ENCODE measurements around the gene CETN3. TPM values are rescaled to one million over a fixed set of nuclear protein-coding genes. Genes with fewer than 3 reads are reported as not detected.

CETN3 gene
- total RNA-seq, 8 experiments from 2014 or later: 34.6 to 49.8 (median 38.1) TPM

DNA sequence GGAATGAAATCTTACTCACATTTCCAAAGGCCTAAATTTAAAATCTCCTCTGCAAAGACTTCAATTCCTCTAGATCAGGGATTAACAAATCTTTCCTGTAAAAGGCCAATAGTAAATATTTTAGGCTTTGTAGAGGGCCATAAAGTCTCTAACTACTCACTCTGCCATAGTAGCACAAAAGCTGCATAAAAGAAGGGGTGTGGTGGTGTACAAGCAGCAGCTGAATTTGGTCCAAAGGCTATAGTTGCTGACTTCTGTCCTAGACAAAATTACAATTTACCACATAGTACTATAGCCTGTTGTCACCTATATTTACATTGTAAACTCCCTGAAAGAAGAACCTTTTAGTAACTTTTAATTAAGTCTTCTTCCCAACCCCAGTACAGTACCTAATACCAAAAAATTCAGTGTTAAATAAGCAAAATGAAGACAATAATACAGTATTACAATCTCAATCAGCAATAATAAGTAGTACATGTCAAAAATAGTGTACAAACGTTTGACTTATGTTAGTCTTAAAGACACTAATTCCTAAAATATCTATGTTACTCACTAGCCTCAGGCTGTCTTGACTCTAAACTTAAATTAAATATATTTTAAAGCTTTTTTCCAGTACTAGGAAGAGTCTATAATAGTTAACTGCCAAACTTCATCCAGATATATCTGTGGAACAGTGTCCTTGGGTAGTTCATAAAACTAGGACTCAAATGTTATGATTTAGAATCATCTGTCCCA lies 6.9 kb downstream of the CETN3 start:
- WGBS, 10 experiments: 14 to 100% (median 73%) methylated on average over 1 of the region's 1 CpG; no CpG with 5 or more reads in 4 of the 10 experiments
- in situ Hi-C loops (cut with MboI; ENCODE audit: low pct_unique_long_range_greater_than_20kb in 2 of 9, low sequenced_read_pairs in 9 of 9, unreplicated experiment in 9 of 9): no loop called here
- Histone ChIP-seq H3K27ac (no peak overlapping the region), H3K4me1 (replicated peaks in 1 of 2) (peaks cover 4 to 5% of the 10 kb centered on the region in 2 donors), H3K4me3 (no peak overlapping the region)
- peak in 2 of 8 experiments; percentile 61 to 70 for ATAC-seq (replicated peaks in 6 of 8)

DNA sequence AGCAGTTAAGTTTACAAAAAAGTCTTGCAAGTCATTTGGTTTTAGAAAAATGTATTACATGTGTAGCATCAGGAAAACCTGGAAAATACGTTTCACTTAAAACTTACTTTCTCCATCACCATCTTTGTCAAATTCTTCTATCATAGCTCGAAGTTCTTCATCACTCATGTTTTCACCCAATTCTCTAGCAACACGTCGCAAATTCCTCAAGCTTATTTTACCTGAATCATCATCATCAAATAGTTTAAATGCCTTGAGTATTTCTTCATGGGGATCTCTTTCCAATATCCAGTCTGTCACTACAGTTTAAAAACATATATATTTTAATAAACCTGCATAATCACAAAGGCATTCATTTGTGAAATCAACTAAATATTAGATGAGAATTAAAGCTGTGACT lies 10.3 kb downstream of the CETN3 start:
- WGBS, 10 experiments: 70 to 100% (median 96%) methylated on average over 3 to 4 of the region's 4 CpGs; no CpG with 5 or more reads in 1 of the 10 experiments
- no peak for ATAC-seq (replicated peaks in 6 of 8)
- in situ Hi-C loops (cut with MboI; ENCODE audit: low pct_unique_long_range_greater_than_20kb in 2 of 9, low sequenced_read_pairs in 9 of 9, unreplicated experiment in 9 of 9): loop anchor here in 2 of 9 experiments (25.0 kb wide), 2 partner anchors 112 to 1662 kb away; no protein-coding TSS in a partner anchor
- Histone ChIP-seq H3K4me3 (no peak overlapping the region), H3K27ac (no peak overlapping the region), H3K4me1 (replicated peaks in 1 of 2) (no peaks in the 10 kb centered on the region)

DNA sequence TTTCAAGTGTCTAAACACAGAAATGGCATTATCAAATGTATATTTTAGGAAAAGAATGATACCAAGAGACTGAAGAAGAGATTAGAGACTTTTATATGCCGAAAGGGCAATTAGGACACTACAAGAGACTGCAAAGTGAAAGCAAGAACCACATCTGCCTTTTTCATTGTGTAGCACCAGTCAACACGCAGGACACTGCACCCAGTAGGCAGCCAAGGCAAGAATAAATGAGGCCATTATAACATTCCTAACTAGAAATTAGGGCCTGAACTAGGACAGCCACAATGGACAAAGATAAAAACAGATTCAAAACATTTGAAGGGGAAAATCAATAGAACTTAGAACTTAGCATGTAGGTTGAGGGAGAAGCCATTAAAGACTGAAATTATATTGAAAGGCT lies 10.8 kb downstream of the CETN3 start:
- Histone ChIP-seq H3K4me1 (replicated peaks in 1 of 2) (no peaks in the 10 kb centered on the region), H3K4me3 (no peak overlapping the region), H3K27ac (no peak overlapping the region)
- in situ Hi-C loops (cut with MboI; ENCODE audit: low pct_unique_long_range_greater_than_20kb in 2 of 9, low sequenced_read_pairs in 9 of 9, unreplicated experiment in 9 of 9): loop anchor here in 2 of 9 experiments (25.0 kb wide), 2 partner anchors 111 to 1661 kb away; no protein-coding TSS in a partner anchor
- ATAC-seq (replicated peaks in 6 of 8): no peak
- WGBS, 10 experiments: 80 to 100% (median 91%) methylated on average over 1 to 2 of the region's 2 CpGs

DNA sequence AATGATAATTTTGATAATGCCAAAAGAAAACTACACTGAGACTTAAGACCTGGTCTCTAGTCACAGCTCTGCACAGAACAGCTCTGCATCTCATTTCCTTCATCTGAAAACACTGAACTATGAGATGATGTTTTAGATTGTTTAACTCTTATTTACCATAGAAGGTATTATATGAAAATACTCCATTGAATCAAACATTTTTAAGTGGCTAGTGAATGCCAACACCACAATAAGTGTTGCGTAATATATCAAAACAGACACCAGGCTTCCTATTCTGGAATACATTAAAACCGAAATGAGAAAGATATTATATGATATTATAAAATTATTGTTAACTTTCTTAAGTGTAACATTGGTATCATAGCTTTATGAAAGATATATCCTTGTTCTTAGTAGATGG lies 14.6 kb downstream of the CETN3 start:
- Histone ChIP-seq H3K4me3 (no peak overlapping the region), H3K27ac (no peak overlapping the region), H3K4me1 (replicated peaks in 1 of 2) (no peaks in the 10 kb centered on the region)
- ATAC-seq (replicated peaks in 6 of 8): no peak
- in situ Hi-C loops (cut with MboI; ENCODE audit: low pct_unique_long_range_greater_than_20kb in 2 of 9, low sequenced_read_pairs in 9 of 9, unreplicated experiment in 9 of 9): loop anchor here in 2 of 9 experiments (25.0 kb wide), 2 partner anchors 108 to 1658 kb away; no protein-coding TSS in a partner anchor
- WGBS, 10 experiments: 75 to 100% (median 97%) methylated on average over 2 of the region's 2 CpGs; no CpG with 5 or more reads in 2 of the 10 experiments

DNA sequence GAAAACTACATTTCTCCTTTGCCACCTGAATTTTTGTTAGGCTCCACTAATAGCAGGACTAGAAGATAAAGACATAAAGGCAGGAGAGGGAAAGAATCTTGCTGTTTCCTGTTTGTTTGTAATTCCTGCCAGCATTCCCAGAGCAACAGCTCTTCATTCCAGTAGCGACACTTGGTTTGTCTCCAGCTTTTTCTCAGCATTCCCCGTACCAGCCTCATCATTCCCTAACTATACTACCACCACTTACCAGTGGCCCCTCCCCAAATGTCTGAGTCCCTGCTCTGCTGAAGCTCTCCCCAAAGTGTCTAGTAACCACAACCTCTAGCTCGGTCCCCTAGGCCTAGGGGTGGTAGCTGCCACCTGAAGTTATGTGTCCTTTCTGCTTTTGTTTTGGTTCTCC lies 18.6 kb downstream of the CETN3 start:
- Histone ChIP-seq H3K4me1 (replicated peaks in 1 of 2) (no peaks in the 10 kb centered on the region), H3K4me3 (no peak overlapping the region), H3K27ac (no peak overlapping the region)
- peak in 1 of 8 experiments; percentile 40 for ATAC-seq (replicated peaks in 6 of 8)
- in situ Hi-C loops (cut with MboI; ENCODE audit: low pct_unique_long_range_greater_than_20kb in 2 of 9, low sequenced_read_pairs in 9 of 9, unreplicated experiment in 9 of 9): loop anchor here in 2 of 9 experiments (25.0 kb wide), 2 partner anchors 104 to 1654 kb away; no protein-coding TSS in a partner anchor
- 60 to 96% (median 91%) methylated on average over 2 to 3 of the region's 3 CpGs; no CpG with 5 or more reads in 4 of the 10 experiments for whole genome bisulfite sequencing, 10 experiments

DNA sequence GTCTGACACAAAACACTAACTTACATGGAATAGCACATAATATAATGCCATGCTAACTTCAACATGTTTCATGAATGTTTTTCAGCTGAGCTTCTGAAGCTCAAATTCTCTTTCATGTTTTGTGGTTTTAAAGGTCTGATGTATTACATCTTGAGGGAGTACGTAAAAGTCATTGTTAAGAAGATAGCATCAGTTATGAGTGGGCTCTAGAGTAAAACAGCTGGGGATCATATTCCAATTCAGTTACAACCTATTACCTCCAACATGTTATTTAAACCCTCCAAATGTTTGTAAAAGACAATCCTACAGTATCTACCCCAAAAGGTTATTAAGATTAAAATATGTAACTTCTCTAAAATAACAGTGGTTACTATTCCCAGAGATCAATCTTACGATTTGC lies 19.2 kb downstream of the CETN3 start:
- ATAC-seq (replicated peaks in 6 of 8): no peak
- Histone ChIP-seq H3K27ac (no peak overlapping the region), H3K4me1 (replicated peaks in 1 of 2) (no peaks in the 10 kb centered on the region), H3K4me3 (no peak overlapping the region)
- in situ Hi-C loops (cut with MboI; ENCODE audit: low pct_unique_long_range_greater_than_20kb in 2 of 9, low sequenced_read_pairs in 9 of 9, unreplicated experiment in 9 of 9): loop anchor here in 2 of 9 experiments (25.0 kb wide), 2 partner anchors 103 to 1653 kb away; no protein-coding TSS in a partner anchor
- WGBS, 10 experiments: 40 to 97% (median 88%) methylated on average over 1 to 2 of the region's 2 CpGs

DNA sequence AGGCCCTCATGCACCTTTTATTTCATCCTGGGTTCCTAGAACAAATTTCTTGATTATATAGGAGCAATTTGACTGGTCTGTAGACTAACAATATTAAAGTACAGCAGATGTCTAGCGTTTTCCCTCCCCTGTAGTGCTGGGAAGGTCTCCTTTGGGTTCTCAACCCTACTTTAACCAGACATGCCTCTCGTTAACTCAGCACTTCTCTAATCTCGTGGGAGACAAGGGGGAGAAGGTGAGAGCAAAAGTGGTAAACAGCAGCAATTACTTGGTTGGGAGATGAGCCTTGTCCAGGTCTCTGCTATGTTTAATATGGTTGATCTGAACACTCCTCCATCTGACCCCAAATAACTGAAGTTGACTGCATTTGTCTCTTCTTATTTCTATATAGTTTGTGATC lies 22.0 kb downstream of the CETN3 start:
- WGBS, 10 experiments: 20 to 100% (median 55%) methylated on average over 1 to 3 of the region's 3 CpGs; no CpG with 5 or more reads in 4 of the 10 experiments
- Histone ChIP-seq H3K4me3 (no peak overlapping the region), H3K4me1 (replicated peaks in 1 of 2) (no peaks in the 10 kb centered on the region), H3K27ac (no peak overlapping the region)
- in situ Hi-C loops (cut with MboI; ENCODE audit: low pct_unique_long_range_greater_than_20kb in 2 of 9, low sequenced_read_pairs in 9 of 9, unreplicated experiment in 9 of 9): loop anchor here in 3 of 9 experiments (10.0 to 25.0 kb wide), 3 partner anchors 100 to 1663 kb away; no protein-coding TSS in a partner anchor
- ATAC-seq (replicated peaks in 6 of 8): no peak

DNA sequence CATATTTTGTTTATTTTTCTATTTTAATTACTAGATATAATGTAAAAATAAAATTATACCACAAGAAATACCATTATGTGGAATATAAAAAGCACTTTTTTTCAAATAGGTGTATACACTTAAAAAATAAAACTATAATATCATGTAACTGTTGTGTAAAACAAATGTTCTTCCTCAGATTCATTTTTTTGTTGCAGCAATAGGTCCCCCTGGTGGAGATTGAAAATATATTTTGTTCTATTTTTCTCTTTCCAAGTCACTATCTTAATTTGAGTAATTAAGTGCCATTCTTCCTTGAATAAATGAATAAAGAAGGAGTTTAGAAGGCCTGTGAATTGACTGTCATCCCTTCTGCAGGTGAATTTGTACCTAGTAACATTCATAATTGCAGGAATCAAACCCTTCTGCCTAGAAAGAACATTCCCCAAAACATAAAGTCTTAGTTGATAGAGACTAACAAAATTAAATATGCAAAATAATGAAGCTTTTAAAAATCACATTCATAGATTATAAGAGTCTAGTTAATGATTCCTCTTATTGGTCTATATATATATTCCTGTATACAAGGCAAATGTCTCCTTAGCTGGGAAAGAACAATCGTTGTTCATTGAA lies 23.4 kb downstream of the CETN3 start:
- H3K4me1 ChIP-seq (replicated peaks in 1 of 2): no peaks in the 10 kb centered on the region
- no peak overlapping the region for H3K27ac ChIP-seq
- 44 to 100% (median 80%) methylated on average over 1 of the region's 1 CpG; no CpG with 5 or more reads in 3 of the 10 experiments for WGBS, 10 experiments
- no peak for ATAC-seq (replicated peaks in 6 of 8)
- H3K4me3 ChIP-seq: no peak overlapping the region
- in situ Hi-C loops (cut with MboI; ENCODE audit: low pct_unique_long_range_greater_than_20kb in 2 of 9, low sequenced_read_pairs in 9 of 9, unreplicated experiment in 9 of 9): loop anchor here in 3 of 9 experiments (10.0 to 25.0 kb wide), 3 partner anchors 99 to 1661 kb away; no protein-coding TSS in a partner anchor

DNA sequence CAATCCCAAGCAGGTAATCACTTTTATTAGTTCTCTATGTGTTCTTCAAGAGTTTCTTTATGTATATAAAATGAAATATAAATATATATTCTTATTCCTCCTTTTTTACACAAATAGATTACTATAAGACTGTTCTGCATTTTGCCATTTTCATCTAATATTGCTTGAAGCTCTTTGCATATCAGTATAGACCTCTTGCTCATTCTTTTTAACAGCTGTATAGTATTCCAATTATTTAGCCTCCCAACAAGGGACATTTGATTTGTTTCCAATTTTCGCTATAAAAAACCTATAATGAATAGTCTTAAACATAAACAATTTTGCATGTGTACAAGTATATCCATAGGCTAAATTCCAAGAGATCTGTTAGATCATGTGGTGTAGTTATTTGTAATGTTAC lies 25.2 kb downstream of the CETN3 start:
- Histone ChIP-seq H3K4me1 (replicated peaks in 1 of 2) (no peaks in the 10 kb centered on the region), H3K27ac (no peak overlapping the region), H3K4me3 (no peak overlapping the region)
- no peak for ATAC-seq (replicated peaks in 6 of 8)
- 40 to 100% (median 88%) methylated on average over 1 of the region's 1 CpG for WGBS, 10 experiments
- in situ Hi-C loops (cut with MboI; ENCODE audit: low pct_unique_long_range_greater_than_20kb in 2 of 9, low sequenced_read_pairs in 9 of 9, unreplicated experiment in 9 of 9): loop anchor here in 3 of 9 experiments (10.0 to 25.0 kb wide), 3 partner anchors 97 to 1660 kb away; no protein-coding TSS in a partner anchor

DNA sequence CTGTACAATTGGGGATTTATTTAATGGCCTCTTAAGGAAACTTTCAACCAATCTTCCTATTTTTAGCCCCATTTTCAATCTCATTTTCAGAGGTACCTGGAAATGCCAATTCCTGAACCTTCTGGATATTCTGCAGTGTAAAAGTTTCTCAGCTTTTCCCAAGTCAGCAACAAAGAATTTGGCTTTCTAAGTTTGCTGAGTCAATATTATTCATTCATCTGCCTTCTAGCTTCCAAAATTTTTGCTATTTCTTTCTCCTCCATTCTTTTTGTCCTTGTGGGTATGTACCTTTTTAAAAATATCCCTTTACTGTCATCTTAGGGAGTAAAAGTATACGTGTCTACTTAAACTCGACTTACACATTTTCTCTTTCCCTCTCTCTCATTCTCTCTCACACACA lies 25.7 kb downstream of the CETN3 start:
- in situ Hi-C loops (cut with MboI; ENCODE audit: low pct_unique_long_range_greater_than_20kb in 2 of 9, low sequenced_read_pairs in 9 of 9, unreplicated experiment in 9 of 9): loop anchor here in 3 of 9 experiments (10.0 to 25.0 kb wide), 3 partner anchors 97 to 1659 kb away; no protein-coding TSS in a partner anchor
- no peaks in the 10 kb centered on the region for H3K4me1 ChIP-seq (replicated peaks in 1 of 2)
- no peak overlapping the region for H3K27ac ChIP-seq
- no peak for ATAC-seq (replicated peaks in 6 of 8)
- 79 to 97% (median 93%) methylated on average over 2 of the region's 2 CpGs for WGBS, 10 experiments
- H3K4me3 ChIP-seq: no peak overlapping the region

DNA sequence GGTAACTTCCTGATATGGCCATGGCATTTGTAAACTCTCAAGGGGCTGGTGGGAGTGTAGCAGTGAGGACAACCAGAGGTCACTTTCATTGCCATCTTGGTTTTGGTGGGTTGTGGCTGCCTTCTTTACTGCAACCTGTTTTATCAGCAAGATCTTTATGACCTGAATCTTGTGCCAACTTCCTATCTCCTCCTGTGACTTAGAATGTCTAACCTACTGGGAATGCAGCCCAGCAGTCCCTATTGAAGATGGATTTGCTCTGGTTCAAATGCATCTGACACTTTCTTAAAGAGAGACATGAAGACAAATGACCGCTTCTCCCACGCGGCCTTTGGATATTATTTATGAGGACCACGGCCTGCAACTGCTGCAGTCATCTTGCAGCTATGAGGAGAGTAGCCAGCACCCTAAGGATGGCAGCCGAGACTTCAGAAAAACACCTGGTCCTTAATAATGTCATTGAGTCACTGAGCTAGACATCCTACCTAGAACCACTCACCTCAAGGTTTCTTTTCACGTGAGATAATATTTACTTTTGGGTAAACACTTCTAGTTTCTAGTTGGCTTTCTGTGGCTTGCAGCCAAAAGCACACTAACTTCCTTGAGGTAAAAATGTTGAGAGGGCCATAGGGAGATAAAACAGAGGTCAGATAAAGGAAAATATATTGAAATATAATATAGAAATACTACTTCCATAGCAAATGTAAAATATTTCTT lies 28.2 kb downstream of the CETN3 start:
- no peak for ATAC-seq (replicated peaks in 6 of 8)
- Histone ChIP-seq H3K27ac (no peak overlapping the region), H3K4me1 (replicated peaks in 1 of 2) (no peaks in the 10 kb centered on the region), H3K4me3 (no peak overlapping the region)
- in situ Hi-C loops (cut with MboI; ENCODE audit: low pct_unique_long_range_greater_than_20kb in 2 of 9, low sequenced_read_pairs in 9 of 9, unreplicated experiment in 9 of 9): loop anchor here in 3 of 9 experiments (10.0 to 25.0 kb wide), 3 partner anchors 94 to 1657 kb away; no protein-coding TSS in a partner anchor
- WGBS, 10 experiments: 73 to 100% (median 93%) methylated on average over 1 to 4 of the region's 6 CpGs; no CpG with 5 or more reads in 1 of the 10 experiments

DNA sequence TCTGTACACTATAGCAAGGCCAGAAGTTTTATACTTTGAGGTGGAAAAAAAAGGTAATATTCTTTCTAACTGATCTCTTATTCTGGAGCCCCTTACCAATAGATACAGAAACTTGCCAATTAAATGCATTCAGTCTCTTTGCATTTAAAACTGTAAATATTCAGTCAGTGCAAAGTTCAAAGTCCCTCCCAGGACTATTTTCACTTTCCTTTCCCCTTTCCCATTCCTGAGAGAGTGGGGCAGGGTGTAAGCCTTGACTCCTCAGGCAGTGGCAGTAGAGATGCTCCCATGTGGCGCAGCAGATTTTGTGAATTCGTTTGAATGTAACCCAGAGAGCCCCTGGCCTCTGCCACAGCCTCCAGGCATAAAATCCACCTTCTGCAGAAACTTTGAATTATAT lies 29.9 kb downstream of the CETN3 start:
- no peak overlapping the region for H3K4me3 ChIP-seq
- no peak overlapping the region for H3K27ac ChIP-seq
- ATAC-seq (replicated peaks in 6 of 8): no peak
- in situ Hi-C loops (cut with MboI; ENCODE audit: low pct_unique_long_range_greater_than_20kb in 2 of 9, low sequenced_read_pairs in 9 of 9, unreplicated experiment in 9 of 9): loop anchor here in 3 of 9 experiments (10.0 to 25.0 kb wide), 3 partner anchors 92 to 1655 kb away; no protein-coding TSS in a partner anchor
- WGBS, 10 experiments: 17 to 95% (median 75%) methylated on average over 1 to 2 of the region's 2 CpGs; no CpG with 5 or more reads in 3 of the 10 experiments
- H3K4me1 ChIP-seq (replicated peaks in 1 of 2): no peaks in the 10 kb centered on the region
